ENCODE data around the gene MLPH.

DNA sequence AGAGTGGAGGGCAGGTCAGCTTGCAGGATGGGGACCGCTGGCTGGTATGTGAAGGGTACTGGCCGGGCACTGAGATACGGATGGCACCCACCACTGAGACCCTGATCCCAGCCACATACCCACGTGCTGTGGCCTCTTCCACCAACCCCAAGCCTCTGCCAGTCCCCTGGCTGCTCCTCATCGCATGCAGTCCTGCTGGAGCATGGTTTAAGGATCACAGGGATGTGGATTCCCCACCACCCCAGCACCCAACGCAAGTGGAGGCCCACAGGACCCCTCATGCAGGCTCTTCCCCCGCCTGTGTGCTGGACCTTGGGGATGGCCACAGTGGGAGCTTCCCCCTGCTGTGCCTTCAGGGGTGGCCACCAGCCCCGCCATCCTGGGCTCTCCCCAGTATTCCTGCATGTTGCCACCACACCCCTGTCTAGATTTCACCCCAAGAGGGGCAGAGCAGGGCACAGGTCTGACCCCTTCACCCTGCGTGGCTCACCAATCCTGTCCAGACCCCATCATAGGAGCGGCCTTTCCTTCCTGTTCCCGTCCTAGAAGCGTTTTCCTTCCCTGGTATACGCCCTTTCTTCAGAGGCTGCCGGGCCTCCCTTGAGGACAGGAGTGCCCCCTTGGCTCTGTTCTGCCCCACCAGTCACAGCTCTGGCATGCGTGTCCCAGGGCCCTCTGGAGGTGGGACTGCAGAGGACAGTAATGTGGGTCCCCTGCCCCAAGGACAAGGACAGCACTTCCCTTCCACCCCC lies 18.3 kb downstream of the MLPH start:
- TF ChIP-seq POLR2A (IDR thresholded peaks at IDR 0.05; ENCODE audit: low read length) (no peak), GATA1 (IDR thresholded peaks at IDR 0.05; ENCODE audit: low read depth, low read length) (no peak)

Data from erythroblast (primary cell).